A549 (cell line): ENCODE measurements around the gene SBF1.

Source experiments
- BHLHE40 ChIP-seq: IDR thresholded peaks from 2 replicates; pipeline ENCODE4 v1.6.1; 2012; ENCODE audit warnings: low read depth, low read length, inconsistent platforms
- CBX8 ChIP-seq: fragments of 200-600 bp; sonication (generic); IDR thresholded peaks from 2 replicates; pipeline ENCODE4 v1.6.1; 2016
- CHD2 ChIP-seq: fragments of 150-350 bp; IDR thresholded peaks from 2 replicates; pipeline ENCODE4 v1.6.1; 2014; ENCODE audit warnings: low read length; ENCODE audit not compliant: partially characterized antibody
- JUN ChIP-seq, 2 experiments: fragments of >200 bp; sonication (Bioruptor Twin); formaldehyde crosslinking; IDR thresholded peaks; 2 replicates in 1 of 2; 3 replicates in 1 of 2; pipeline ENCODE4 v1.6.1; 2016 to 2017
- PHF8 ChIP-seq: fragments of 200-600 bp; sonication (generic); IDR thresholded peaks from 2 replicates; pipeline ENCODE4 v1.6.1; 2016; ENCODE audit warnings: low read depth, mild to moderate bottlenecking, antibody characterized with exemption, moderate library complexity, borderline replicate concordance
- RFX5 ChIP-seq: fragments of 450-650 bp; IDR thresholded peaks from 2 replicates; pipeline ENCODE4 v1.7.1; 2014; ENCODE audit warnings: antibody characterized with exemption, mild to moderate bottlenecking, moderate library complexity
- SREBF2 ChIP-seq: fragments of 450-650 bp; IDR thresholded peaks from 2 replicates; pipeline ENCODE4 v1.6.1; 2014; ENCODE audit warnings: mild to moderate bottlenecking, moderate library complexity
- TF ChIP-seq, protein P1 (sequence below): fragments of >200 bp; sonication (Bioruptor Twin); formaldehyde crosslinking; IDR thresholded peaks from 3 replicates; pipeline ENCODE4 v1.5.1; 2016
- TF ChIP-seq, protein P2 (sequence below): fragments of 200-600 bp; sonication (generic); IDR thresholded peaks from 2 replicates; pipeline ENCODE4 v1.6.1; 2016; ENCODE audit warnings: antibody characterized with exemption, mild to moderate bottlenecking, moderate library complexity

DNA sequence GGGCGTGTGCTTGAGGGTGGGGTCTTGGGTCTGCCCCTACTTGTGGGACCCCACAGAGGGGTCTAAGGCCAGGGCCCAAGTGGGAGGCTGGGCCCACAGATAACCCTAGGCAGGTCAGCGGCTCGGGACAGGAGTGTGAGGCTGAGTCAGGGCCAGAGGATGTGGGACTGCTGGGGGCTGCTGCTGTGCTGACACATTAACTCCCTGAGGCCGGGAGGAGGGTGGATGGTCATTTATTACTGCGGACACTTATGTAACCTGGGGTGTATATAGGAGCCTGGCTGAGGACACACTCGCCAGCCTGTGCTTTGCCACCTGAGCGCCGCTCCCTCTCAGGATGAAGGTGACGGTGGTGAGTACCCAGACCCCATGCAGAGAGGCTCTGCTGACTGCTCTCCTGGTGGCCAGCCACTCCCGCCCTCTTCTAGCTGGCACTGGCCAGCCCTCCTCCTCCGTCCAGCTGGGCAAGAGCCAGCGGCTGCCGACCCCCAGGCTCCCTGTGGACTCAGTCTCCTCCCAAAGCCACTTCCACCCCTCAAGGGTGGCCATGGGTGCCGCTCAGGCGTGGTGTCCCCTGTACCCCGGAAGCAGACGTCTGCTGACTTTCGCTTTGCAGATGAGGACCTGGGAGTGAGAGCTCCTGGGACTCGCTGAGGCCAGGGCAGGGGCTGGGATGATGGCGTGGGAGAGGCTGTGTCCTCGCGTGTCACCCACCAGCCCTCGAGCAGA lies 11.9 kb upstream of the SBF1 start, which contains the start of gene MIOX:
- TF ChIP-seq CHD2 (no peak), BHLHE40 (no peak), PHF8 (no peak), SREBF2 (no peak), CBX8 (no peak), RFX5 (no peak), JUN (IDR thresholded peaks at IDR 0.05) (no peak)
- TF ChIP-seq, protein P1, sequence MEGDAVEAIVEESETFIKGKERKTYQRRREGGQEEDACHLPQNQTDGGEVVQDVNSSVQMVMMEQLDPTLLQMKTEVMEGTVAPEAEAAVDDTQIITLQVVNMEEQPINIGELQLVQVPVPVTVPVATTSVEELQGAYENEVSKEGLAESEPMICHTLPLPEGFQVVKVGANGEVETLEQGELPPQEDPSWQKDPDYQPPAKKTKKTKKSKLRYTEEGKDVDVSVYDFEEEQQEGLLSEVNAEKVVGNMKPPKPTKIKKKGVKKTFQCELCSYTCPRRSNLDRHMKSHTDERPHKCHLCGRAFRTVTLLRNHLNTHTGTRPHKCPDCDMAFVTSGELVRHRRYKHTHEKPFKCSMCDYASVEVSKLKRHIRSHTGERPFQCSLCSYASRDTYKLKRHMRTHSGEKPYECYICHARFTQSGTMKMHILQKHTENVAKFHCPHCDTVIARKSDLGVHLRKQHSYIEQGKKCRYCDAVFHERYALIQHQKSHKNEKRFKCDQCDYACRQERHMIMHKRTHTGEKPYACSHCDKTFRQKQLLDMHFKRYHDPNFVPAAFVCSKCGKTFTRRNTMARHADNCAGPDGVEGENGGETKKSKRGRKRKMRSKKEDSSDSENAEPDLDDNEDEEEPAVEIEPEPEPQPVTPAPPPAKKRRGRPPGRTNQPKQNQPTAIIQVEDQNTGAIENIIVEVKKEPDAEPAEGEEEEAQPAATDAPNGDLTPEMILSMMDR, result no peak
- TF ChIP-seq, protein P2, sequence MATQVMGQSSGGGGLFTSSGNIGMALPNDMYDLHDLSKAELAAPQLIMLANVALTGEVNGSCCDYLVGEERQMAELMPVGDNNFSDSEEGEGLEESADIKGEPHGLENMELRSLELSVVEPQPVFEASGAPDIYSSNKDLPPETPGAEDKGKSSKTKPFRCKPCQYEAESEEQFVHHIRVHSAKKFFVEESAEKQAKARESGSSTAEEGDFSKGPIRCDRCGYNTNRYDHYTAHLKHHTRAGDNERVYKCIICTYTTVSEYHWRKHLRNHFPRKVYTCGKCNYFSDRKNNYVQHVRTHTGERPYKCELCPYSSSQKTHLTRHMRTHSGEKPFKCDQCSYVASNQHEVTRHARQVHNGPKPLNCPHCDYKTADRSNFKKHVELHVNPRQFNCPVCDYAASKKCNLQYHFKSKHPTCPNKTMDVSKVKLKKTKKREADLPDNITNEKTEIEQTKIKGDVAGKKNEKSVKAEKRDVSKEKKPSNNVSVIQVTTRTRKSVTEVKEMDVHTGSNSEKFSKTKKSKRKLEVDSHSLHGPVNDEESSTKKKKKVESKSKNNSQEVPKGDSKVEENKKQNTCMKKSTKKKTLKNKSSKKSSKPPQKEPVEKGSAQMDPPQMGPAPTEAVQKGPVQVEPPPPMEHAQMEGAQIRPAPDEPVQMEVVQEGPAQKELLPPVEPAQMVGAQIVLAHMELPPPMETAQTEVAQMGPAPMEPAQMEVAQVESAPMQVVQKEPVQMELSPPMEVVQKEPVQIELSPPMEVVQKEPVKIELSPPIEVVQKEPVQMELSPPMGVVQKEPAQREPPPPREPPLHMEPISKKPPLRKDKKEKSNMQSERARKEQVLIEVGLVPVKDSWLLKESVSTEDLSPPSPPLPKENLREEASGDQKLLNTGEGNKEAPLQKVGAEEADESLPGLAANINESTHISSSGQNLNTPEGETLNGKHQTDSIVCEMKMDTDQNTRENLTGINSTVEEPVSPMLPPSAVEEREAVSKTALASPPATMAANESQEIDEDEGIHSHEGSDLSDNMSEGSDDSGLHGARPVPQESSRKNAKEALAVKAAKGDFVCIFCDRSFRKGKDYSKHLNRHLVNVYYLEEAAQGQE, result no peak
